GM21723 (cell line): ENCODE results near the gene KIRREL3.

Source experiments
- ATAC-seq: cut with Tn5 transposase; IDR thresholded peaks from one replicate; pipeline ENCODE4 v1.9.1; 2021; ENCODE audit warnings: mild to moderate bottlenecking, moderate library complexity; ENCODE audit not compliant: unreplicated experiment

The KIRREL3 gene

DNA sequence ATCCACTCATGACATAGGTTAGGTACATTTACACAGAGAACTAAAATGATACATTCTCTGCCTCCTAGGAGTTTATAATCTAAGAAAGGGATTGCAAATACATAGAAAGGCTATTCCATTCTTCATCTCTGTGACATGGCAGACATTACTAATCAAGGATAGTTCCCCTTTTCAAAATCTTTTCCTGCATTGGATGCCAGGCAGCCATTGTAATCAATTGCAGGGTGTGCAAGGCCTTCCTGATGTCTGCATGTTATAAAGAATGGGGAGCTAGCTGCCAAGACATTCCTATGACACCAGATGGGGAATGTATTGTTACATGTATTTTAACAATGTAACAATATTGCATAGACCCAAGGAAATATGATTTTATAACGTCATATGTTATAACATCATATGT, 82.0 kb downstream of the KIRREL3 start:
- ATAC-seq: no peak

DNA sequence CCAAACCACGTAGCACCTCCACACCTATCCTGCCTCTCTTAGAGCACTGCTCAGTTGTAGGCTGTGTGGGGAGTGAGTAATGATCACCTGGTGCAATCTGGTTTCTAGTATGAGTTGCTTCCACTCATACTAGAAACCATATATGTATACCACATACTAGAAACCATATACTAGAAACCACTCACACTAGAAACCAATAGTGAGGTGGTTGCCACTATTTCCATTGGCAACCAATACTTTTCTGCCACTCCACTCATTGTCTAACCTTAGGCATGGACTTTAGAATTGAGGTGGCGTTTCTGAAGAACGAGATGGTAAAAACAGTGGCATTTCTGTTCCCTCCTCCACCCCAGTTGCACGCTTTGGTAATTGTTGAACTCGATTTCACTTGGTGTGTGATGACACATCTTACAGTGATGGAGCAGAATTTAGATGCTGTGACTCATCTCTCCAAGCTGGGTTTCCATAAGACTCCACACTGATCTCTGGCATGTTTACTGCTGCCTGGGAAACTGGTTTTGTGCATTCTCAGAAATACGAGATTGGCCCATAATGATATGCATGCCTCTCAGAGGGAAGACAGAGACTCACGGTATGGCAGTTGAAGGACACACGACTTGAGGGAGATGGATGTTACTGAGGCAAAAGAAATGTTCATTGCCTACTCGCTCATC, 82.9 kb downstream of the KIRREL3 start:
- ATAC-seq: peak; percentile 96

DNA sequence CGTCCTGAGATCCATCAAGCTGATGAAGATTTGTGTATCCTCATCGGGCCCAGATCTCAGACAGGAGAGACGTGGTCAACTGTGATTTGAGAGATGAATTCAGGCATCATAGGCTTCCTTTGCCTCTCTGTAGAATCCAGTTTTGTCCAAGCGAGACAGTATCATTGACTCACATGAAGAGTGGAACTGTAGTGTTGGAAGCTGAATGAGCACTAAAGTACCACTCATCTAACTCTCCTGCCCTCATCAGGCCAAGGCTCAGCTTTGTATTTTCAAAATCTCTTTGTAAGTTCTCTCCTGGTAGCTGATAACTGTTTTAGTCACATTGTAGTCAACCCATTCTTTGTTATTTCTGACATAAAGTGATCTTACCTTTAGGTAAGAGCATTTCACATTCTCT, 85.1 kb downstream of the KIRREL3 start:
- no peak for ATAC-seq

DNA sequence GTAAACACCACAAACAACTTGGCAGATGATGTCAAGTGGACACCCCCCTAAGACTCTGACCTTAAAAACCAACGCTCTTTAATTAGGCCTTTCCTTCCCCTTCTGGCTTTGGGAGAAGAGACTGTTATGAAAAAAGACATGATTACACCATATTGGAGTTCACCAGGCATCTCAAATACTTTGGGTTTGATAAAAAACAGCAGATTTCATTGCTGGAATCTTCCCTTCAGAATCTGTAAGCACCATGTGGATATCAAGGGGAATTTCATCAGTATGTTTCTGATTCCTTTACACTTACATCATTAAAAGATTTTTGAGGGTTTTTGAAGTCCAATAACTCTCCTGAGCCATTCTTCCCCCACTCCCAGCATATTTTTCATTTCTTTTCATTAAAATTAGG, 85.6 kb downstream of the KIRREL3 start:
- ATAC-seq: no peak

DNA sequence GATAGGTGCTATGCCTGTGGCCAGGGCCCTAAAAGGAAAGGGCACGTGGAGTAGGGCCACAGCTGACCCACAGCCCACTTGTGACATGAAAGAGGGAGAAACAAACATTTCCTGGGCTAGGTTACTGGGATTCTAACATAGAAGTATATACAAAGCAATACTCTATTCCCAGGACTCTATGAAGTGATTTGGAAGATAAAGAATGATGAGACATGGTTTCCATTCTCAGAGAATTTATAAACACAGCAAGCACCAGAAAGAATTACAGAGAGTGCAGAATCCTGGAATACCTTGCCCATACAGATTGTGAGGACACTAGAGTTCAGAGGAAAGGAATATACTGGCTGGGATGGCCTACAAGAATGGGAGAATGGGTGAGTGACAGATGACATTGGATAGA, 86.4 kb downstream of the KIRREL3 start:
- no peak for ATAC-seq

DNA sequence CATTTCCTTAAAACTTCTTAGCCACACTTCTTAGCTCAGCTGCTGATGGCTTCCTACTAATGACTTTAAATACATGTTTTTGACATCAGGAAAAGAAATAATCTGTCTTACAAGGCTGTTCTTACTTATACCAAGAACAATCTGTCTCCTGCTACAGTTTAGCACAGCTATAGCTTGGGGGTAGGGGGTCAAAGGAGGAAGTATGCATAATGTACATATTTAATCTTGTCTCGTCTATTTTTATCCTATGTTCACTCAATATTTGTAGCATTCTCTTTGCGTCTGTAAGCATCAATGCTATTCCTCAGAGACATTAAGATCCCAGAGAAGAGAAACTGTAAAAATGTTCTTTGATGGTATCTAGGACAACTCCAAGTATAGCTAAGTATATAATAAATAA, 96.0 kb downstream of the KIRREL3 start:
- ATAC-seq: no peak

DNA sequence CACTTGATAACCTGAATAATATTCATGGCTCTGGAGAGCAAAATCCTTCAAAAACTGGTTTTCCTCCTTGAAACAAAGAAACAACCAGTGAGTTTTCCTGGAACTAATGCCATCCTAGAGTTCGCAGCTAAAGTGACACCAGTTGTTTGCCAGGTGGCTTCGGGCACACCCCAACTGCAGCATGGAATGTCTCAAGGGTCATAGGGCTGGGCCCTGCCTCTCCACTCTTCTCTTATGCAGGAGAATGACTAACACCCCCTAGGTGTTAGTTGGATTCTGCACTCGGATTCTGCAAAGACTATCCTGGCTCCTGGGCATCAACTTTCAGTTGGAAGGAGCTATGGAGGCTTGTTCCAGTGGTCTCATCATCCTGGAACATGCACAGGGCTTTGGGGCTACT, 98.8 kb downstream of the KIRREL3 start:
- no peak for ATAC-seq

DNA sequence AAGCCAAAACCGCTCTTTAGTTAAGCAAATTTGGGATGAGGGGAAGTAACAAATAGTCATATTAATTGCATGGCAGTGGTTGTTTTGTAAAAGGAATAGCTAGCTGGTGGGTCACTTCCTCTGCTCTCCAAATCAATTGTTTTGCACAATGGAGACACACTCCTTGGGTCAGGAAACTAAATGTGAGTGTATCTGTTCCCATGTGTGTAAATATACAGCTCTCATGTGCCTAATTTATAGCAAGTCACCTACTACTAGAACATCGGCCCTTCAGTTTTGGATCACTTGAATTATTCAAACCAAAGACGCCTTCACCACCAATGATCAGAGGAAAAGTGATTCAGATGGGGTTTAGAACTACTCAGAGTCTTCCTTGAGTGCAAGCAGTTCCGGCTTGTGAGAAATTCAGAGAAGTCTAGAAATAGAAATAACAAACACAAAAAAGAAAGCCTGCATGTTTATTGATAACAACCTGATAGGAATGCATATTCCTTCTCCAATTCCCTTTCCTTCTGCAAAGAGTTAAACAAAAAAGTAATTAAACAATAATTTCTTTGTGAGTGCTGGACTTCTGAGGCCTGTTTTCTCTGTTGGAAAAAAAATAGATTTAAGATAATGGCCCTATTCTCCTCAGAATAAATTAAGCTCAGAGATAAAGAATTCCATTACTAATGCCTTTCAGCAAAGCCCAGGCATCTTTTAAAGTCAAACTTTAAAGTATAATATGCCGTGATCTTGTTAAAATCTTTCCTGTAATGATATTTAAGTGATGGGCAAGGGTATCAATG, 100.4 kb downstream of the KIRREL3 start:
- ATAC-seq: no peak

DNA sequence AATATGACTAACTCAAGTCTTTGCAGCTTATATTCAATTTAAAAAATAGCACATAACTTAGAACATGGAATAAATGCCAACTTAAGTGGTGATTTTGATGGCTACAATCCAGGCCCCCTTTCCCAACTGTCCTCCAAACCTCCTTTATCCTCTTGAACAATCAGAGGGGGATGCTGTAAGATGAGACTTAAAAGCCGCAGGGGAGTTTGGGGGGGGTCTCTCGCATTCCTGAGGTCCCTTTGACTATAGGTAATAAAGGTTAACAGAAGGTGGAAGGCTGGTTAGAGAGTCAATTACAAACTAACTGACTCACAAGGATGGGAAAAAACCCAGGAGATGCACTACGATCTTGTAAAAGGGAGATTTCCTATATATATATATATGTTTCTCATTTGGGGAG, 101.8 kb downstream of the KIRREL3 start:
- ATAC-seq: no peak

DNA sequence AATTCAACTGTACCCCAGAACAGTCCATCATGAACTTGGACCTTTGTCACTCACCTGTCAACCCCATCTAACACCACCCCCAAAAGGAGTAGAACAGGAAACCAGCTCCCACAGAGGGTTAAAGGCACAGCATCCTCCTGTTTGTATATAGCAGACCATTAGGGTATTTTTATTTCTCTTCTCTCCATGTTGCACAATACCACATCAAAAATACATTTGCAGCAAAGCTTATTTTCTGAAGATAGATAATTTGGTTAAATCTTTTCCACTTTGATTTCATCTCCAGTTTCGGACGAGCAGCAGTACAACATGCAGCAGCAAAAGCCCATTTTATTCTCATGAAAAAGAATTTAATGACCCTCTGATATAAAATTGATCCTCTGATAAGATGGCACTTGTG, 103.1 kb downstream of the KIRREL3 start:
- no peak for ATAC-seq

DNA sequence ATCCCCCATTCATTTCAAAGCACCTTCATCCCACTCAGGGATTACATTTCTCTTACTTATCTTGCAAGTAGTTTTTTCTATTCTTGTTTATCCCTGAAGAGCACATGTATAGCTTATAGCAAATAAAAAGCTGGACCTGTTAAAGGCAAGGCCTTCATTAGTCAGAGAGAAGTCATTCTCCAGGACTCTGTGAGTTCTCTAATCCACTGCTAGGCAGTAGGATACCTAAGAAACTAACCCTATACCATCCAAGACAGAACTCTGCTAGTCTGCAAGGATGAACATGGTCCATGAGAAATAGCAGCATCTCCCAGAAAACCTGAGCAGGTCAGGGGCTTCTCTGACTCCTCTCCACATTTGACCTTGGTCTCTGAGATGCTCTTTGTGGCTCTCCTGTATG, 104.5 kb downstream of the KIRREL3 start:
- ATAC-seq: no peak

DNA sequence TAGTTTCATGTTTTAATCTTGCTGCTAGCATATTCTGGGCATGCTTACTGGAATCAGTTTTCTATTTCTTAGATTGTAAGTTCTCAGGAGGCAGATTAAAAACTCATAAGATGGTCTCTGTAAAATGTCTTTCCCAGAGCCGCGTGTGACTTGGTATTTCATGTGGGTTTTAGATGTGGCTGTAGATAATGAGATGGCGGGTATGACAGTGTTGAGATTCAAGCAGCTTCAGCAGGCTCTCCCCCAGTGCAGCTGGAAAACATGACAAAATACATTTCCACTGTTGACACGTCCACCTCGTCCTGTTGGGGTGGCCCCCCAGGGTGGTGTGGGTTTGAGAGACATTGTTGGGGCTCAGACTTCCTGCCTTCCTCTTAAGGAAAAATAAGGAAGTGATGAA, 106.8 kb downstream of the KIRREL3 start:
- ATAC-seq: no peak

DNA sequence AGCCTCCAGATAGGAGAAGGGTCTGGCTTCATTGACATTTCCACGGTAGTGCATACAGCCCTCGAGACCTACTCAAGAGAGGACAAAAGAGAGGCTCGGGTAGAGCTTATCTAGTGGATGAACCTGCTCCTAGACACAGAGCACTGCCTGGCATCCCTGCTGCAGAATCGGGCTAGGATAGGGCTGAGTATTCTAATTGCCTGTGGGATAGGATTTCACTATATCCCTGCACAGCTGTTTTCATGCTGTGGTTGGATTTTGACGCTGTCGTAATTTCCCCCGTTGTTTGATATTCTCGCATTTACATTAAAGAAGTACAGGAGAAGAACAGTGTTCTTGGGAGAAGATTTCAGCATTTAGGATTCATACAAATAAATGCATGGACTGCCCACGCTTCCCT, 107.8 kb downstream of the KIRREL3 start:
- no peak for ATAC-seq

DNA sequence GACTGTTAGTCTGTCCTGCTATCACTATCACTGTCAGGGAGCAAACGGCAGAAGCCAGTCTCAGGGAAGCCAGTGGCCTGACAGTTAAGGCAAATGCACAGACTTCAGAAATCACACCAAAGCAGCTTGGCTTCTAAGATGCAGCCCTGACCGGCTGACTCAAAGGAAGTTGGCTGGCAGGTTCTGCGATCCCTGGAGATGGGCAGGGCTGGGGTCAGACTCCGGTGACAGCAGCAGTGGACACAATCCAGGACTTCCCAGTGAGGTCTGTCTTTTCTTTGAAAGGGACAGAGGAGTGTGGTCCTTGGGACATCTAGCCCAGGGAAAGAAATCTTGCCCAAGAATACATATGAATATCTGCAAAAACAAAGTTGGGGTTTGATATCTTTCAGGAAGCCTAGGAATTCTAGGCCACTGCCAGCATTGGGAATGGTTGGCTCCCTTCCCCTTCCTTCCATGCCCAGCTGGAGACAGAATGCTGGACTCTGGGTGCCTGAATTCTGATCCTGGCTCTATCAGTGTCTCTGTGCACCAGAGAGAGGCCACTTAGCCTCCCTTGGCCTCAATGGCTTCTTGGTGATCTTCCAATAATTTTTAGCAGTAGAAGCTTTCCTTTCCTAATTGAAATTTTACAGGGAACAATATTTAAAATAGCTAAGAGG, 108.9 kb downstream of the KIRREL3 start:
- no peak for ATAC-seq

DNA sequence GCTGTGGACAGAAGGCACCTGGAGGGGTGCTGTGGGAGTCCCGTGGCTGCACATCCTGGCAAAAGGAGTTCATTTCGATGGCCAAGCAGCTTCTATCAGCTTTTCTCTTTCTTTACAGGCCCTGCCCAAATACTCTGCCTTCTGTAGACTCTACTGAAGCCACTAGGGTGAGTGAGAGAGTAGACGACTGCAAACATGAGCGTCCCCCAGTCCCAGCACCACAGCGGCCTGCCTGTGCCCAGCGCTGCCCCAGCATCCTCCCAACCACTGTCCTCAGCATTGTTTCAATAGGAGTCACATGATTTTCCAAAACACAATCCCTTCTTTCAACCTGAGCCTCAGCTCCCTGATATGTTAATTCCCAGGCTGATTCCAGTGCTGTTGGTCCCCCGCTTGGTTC, 110.0 kb downstream of the KIRREL3 start:
- ATAC-seq: no peak

DNA sequence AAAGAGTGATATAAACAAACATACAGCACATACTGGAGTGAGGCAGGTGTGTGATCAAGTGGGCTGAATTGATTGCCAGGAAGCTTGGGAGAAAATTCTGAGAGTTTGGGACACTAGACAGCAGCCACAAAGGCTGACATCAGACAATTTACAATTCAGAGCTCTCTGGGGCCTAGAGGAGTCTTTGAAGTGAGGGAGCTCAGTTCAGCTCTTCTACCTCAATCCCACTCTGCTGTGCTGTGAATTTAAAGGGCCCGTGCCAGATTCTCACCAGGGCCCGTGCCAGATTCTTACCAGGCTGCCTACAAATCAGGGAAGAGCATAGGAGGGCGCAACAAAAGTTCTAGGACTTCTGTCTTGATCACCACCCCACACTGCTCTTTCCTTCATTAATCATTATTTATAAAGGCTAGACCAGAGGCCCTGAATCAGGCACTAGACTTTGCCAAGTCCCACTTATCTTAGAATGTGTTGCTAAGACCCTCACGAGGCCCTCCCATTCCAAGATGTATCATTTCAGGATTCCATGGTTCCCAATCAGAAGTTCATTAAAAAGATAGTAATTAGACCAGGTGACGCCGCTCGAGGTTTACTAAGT, 112.4 kb downstream of the KIRREL3 start:
- no peak for ATAC-seq

DNA sequence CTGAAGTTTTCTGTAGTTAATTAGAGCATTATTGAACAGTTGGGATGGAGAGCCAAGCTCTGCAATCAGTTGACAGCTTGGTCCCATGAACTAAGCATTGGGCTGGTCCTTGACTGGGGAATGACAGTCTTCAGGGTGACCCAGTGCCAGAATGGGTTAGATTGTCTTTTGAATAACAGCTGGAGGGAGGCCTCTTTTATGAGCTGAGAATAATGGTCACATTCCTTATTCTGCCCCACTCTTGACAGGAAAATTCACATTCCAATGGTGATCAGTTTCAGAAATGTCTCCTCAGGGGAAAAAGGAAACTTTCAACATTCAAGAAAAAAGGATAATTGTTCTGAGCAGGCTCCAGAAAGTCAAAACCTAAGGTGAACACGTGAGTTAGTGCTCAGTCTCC, 113.9 kb downstream of the KIRREL3 start:
- ATAC-seq: no peak

DNA sequence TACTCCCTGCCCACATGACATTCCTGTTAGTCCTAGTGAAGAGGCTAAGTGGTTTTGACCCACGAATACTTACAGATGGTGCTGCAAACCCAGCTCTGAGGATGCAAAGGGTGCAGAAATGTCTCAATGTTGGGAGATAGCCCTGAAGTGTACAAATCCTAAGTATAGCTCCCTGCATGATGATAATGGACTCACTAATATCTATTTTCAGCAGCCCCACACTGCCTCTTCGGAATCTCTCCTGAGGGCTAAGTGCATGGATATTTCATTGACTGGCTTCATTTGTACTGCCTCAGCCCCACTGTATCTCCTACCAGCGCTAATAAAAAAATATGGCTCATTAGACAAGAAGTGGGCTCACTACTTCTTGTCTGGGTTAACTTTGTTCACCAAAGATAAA, 114.5 kb downstream of the KIRREL3 start:
- ATAC-seq: no peak

DNA sequence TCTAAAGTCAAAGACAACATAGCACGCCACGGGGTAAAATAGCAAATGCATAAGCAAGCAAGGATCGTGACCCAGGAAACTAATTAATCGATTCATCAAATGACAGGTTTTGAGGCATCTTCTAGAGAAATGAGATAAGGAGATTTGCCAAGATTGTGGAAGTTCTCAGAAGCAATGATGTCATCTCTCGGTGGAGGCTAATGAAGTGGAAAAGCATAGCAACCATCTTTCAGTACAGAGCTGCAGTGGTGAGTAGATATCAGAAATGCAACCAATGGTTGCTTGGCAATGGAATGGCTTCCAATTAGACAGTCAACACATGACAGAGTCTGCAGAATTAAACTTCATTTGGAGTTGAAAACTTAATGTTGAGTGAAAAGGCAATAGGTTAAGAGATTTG, 116.0 kb downstream of the KIRREL3 start:
- ATAC-seq: no peak

DNA sequence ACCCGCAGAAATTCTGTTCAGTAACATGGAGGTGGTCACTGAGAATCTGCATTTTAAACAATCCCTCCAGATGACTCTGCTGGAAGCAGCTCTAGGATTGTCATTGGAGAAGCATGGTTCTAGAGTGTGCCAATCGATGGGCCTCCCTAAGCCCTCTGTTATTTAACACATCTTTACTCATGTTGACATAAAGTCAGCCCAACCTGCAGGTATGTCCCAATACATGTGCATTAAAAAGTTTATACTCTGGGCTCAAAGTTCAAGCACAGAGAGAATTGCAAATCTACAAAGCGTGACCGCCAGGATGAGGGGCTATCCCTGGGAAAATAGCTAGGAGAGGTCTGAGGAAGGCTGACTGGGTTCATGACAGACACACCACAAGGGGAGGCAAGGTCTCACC, 116.4 kb downstream of the KIRREL3 start:
- ATAC-seq: no peak

DNA sequence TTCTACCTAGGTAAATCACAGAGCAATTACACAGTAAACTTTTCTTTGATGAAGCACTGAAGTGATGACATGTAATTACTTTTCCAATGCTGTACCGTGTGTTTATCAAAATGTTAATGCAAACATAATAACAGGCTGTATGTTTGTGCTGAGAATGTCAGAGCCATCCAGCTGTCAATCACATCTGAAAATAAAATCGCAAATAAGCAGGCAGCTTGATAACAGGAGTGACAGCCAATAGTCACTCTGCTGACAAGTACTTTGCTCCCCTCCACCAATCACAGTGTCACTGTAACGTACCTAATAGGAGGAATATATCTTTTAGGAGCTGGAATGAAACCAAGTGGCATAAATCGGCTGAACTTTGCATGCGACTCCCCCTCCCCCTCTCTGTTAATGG, 119.7 kb downstream of the KIRREL3 start:
- ATAC-seq: no peak

DNA sequence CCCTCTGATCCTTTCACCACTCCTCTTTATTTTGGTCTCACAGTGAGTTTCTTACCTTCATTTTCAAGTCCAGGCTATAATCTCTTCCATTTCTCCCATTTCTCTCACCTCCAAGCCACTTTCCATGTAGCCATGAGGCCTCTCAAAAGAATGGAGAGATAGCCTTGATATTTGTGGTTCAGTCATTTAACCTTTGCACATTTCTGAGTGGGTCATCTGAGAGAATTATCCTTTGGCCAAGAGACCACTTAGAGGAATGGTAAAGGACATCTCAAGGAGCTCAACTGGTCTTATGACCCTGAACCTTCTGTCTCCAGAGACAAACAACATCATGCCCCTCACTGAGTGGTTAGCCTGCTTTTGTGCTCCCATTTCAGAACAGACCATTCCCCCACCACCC, 121.1 kb downstream of the KIRREL3 start:
- no peak for ATAC-seq
